ENCODE measurements around the gene TBC1D22B.

TBC1D22B gene, protein sequence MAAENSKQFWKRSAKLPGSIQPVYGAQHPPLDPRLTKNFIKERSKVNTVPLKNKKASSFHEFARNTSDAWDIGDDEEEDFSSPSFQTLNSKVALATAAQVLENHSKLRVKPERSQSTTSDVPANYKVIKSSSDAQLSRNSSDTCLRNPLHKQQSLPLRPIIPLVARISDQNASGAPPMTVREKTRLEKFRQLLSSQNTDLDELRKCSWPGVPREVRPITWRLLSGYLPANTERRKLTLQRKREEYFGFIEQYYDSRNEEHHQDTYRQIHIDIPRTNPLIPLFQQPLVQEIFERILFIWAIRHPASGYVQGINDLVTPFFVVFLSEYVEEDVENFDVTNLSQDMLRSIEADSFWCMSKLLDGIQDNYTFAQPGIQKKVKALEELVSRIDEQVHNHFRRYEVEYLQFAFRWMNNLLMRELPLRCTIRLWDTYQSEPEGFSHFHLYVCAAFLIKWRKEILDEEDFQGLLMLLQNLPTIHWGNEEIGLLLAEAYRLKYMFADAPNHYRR

GRCh38 chr6:37257634-37258404, at the start of gene TBC1D22B, which contains the start of gene TMEM217:
Gene TBC1D22B, plus strand, starts transcription at chr6:37257772. Its CDS starts 146 bp downstream, at chr6:37257918.
Gene TMEM217, minus strand, starts transcription at chr6:37258144. Its CDS starts 39,114 bp downstream, at chr6:37219030.
- peak; percentile 86 for DNase-seq

DNA sequence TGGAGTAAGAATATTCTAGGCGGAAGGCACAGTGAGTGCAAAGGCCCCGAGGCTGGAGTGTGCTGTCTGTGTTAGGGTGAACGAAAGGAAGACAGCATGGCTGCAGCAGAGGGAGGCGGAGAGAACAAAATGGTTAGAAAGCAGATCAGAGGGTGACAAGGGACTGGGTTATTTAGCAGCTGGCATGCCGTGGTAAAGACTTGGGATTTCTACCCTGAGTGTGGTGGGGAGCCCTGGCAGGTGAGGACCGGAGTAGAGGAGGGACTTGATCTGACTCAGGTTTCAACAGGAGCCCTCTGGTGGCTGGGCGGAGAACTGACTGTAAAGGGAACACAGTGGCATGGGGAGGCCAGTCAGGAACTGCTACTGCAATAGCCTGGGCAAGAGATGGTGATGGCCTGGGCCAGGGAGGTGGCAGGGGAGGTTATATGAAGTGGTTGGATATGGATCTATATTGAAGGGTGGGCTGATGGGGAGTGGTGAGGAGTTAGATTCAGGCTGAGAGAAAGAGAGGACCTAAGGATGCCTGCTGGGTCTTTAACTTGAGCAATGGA, 49.6 kb upstream of the TBC1D22B start:
- peak; percentile 35 for DNase-seq

DNA sequence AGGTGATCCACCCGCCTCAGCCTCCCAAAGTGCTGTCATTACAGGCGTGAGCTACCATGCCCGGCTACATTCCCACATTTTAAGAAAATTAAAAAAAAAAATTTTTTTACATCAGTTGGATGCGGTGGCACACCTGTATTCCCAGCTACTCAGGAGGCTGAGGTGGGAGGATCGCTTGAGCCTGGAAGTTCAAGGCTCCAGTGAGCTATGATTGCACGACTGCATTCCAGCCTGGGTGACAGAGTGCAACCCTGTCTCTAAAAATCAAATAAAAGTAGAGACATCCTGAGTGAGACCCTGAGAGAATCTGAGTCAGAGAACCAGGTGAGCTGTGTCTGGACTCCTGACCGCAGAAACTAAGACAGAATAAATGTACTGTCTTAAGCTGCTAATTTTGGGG, 48.8 kb upstream of the TBC1D22B start:
- no peak for DNase-seq

GRCh38 chr6:37209461-37210205, 47.9 kb upstream of the TBC1D22B start:
- no peak for DNase-seq

DNA sequence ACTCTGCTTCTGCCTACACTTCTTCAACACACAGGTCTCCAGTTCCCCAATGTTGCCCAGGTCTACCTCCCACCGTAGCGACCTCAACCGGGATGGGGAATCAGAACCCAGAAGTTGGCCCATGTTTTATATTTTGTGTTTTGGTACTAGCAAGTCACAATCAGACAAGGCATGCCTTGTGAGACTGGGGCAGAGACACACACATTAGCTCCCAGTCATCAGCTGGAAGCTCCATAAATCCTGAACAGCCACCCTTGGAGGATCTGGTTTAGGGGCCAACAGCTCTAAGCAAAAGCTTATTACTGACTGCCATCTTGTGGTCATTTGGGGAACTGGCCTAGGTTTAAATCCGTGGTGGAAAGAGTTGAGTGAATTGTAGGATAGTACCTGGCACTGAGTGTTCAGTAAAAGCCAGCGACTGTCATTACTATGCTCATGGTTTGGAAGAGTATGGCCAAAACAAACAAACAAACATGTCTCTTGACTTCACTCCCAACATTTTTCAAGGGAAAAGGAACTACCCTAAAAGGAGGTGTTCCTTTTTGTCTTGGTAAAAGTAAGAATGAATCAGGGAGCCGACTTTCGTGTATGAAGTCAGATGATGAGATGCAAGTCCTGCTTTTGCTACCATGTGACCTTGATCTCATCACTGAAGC, 47.1 kb upstream of the TBC1D22B start:
- DNase-seq, result peak; percentile 82

DNA sequence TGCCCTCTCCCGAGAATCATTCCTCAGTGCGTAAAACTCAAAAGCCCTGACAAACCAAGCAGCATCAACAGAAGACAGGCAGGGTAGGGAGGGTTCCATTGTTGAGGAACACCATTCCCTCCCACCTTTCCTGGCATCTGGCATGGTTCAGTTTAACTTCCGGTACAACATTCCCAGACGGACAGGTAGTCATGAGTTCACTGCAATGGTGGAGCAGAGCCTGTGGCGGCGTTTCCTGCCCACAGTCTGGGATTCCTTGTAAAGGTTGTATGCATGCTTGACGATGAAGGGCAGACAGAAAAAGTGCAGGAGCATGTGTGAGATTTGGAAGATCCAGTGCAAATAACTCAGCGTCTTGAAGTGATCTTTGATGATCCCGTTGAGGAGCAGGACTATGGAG, 45.3 kb upstream of the TBC1D22B start:
- no peak for DNase-seq

- no peak for DNase-seq
Observed at GRCh38 chr6:37218061-37218460, 39.5 kb upstream of the TBC1D22B start.

GRCh38 chr6:37218511-37218910, 39.1 kb upstream of the TBC1D22B start:
- DNase-seq, result no peak

DNA sequence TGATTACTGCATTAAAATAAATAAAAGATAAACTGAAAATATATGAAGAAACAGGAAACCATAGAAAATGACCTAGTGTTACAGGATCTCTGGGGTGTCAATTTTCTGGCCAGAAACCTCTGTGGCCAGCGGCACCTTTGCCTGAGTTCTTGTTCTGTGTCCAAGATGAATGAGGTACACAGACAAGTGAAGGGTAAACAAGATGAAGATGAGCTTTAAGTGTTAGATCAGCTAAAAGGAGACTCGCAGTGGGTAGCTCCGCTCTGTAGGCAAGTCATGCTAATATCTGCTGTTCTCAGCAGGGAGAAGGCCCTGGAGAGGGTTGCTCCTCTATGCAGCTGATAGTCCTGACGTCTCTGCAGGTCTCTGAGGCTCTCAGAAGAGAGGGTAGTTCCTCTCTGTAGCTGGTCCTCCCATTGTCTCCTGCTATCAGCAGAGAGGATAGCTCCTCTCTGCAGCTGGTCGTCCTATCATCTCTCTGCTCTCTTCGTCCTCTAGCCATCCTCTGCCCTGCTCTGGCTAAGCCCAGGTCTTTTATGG, 35.9 kb upstream of the TBC1D22B start:
- no peak for DNase-seq

- DNase-seq, result peak; percentile 89
Observed at GRCh38 chr6:37222125-37222967, 35.2 kb upstream of the TBC1D22B start.

DNA sequence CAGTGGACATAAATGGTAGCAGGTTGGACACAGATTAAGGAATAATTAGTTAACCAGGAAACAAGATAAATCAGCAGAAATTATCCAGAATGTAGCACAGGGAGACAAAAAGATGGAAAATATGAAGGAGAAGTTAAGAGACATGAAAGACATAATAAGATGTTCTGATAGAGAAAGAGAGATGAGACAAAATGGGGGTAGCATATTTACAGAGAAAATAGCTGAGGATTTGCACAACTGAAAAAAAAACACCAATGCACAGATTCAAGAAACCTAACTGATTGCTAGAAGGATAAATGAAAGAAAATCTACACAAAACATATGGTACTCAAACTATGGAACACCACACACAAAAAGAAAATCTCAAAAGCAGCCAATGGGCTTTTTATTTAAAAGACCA, 34.6 kb upstream of the TBC1D22B start:
- DNase-seq, result no peak

GRCh38 chr6:37225350-37226169, 32.0 kb upstream of the TBC1D22B start:
- DNase-seq, result no peak

GRCh38 chr6:37230104-37230503, 27.5 kb upstream of the TBC1D22B start:
- DNase-seq, result no peak

DNA sequence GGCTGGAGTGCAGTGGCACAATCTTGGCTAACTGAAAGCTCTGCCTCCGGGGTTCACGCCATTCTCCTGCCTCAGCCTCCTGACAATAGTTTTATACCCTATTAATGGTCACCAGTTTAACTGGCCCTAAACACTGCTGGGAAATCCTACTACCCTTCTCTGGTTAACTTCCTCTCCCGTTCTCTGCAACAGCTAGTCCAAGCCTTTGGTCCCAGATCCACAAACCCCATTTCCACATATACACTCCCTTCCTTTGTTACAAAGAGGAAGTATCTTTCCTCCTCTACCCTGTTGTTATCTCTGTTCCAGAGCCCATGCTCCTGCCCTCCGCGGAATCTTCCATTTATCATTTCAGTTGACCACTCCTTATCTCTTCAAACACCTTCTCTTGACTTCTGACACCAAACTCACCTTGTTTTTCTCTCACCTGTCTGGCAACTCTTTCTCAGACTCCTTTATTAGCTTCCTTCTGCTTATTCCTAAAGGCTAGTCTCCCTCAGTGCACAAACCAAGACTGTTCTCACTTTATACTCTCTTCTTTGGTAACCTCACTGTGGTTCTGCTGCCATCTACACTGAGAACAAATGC, 25.0 kb upstream of the TBC1D22B start:
- DNase-seq, result no peak

DNA sequence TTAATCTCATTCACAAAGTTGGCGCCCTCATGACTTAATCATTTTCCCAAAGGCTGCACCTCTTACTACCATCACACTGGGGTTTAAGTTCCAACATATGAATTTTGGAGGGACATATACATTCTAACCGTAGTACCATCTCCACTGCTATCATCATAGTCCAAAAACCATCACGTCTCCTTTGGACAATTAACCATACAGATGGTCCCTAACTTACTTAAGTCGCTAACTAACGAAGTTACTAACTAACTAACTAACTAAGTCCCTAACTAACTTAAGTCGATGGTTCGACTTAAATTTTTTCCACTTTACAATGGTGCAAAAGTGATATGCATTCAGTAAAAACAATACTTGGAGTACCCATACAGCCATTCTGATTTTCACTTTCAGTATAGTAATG, 24.0 kb upstream of the TBC1D22B start:
- DNase-seq, result no peak

- no peak for DNase-seq
Observed at GRCh38 chr6:37236921-37237320, 20.7 kb upstream of the TBC1D22B start.

DNA sequence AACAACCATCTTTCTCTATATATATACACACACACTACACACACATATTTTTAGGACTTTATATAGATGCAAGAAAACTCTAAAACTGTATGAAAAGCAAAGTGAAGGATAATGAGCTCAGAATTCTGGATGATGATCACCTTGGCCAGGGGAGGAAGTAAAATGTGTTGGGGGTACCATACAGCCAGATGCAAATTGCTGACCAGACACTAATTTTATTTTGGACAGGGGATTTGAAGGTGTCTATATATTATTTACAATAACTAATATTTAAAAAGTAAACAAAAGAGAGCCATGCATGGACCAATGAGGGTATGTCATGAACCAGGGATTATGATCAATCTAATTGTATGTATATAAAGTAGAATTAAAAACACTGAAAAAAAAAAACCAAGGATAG, 19.8 kb upstream of the TBC1D22B start:
- no peak for DNase-seq

DNA sequence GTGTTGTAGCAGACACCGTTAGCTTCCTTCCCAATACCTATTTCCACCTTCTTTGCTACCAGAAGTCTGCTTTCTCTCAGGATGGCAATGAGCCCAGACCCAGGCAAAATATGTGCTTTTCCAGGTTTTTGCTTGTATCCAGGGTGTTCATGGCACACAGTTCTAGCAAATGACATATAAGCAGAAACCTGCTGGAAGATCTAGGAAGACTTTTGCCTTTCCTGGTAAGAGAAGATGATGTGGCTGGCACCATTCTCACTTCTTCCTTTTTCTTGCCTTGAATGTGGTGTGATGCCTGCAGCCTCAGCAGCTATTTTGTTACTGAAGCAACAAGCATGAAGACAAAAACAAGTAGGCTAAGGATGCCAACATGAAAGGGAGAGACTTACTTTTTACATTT, 19.2 kb upstream of the TBC1D22B start:
- no peak for DNase-seq

- DNase-seq, result no peak
Observed at GRCh38 chr6:37239526-37239925, 18.0 kb upstream of the TBC1D22B start.
